ENCODE results near the gene SLC35E2B.
"Not testable (repeated sequence)": the region's sequence is repeated elsewhere in the genome, so short reads cannot be mapped to it uniquely, and the experiment has no call there.

Gene SLC35E2B

GRCh38 chr1:1677718-1678580 lies 14.6 kb downstream of the SLC35E2B start:
- H3K4me3 ChIP-seq (ENCODE audit: low read depth, low read length), result peak overlapping the region; percentile 41
- TF ChIP-seq, protein P1, sequence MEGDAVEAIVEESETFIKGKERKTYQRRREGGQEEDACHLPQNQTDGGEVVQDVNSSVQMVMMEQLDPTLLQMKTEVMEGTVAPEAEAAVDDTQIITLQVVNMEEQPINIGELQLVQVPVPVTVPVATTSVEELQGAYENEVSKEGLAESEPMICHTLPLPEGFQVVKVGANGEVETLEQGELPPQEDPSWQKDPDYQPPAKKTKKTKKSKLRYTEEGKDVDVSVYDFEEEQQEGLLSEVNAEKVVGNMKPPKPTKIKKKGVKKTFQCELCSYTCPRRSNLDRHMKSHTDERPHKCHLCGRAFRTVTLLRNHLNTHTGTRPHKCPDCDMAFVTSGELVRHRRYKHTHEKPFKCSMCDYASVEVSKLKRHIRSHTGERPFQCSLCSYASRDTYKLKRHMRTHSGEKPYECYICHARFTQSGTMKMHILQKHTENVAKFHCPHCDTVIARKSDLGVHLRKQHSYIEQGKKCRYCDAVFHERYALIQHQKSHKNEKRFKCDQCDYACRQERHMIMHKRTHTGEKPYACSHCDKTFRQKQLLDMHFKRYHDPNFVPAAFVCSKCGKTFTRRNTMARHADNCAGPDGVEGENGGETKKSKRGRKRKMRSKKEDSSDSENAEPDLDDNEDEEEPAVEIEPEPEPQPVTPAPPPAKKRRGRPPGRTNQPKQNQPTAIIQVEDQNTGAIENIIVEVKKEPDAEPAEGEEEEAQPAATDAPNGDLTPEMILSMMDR (IDR thresholded peaks at IDR 0.05; ENCODE audit: insufficient read depth, low read depth, low read length, missing control alignments), result no peak
- DNase-seq (ENCODE audit: low read depth), result peak; percentile 95

DNA sequence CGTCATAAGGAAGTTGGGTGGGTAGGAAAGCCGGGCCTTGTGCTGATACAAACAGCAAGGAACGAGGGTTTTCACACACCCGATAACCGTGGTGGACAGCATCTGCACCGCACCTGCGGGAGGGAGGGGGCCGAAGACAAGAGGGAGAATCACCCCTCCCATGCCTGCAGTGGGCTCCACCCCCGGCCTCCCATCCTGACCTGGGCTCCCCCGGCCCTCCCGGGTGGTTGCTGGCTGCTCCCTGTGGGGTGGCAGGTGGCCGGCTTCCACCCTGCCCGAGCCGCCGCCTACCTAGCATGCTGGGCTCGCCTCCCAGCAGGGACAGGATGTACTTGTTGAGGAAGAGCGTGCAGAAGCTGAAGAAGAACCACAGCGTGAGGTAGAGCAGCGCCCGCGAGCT lies 16.5 kb downstream of the SLC35E2B start:
- not testable (repeated sequence) for H3K4me3 ChIP-seq (ENCODE audit: low read depth, low read length); DNase-seq (ENCODE audit: low read depth)

DNA sequence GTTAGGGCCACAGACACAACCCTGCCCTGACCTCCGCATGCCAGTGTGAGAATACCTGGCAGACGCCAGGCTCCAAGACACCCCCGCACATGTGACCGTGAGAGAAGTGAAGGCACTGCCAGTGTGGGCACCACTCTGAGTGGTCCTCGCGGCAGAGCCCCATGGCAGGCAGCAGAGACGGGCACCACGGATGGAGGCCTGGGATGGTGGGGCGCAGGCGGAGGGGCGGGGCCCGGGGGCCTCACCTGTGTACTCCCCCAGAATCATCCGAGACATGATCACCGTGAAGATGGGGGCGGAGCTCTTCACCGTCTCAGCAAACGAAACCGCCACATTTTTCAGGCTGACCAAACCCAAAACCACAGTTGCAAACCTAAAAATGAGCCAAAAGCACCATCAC lies 17.4 kb downstream of the SLC35E2B start:
- not testable (repeated sequence) for DNase-seq (ENCODE audit: low read depth); H3K4me3 ChIP-seq (ENCODE audit: low read depth, low read length)

DNA sequence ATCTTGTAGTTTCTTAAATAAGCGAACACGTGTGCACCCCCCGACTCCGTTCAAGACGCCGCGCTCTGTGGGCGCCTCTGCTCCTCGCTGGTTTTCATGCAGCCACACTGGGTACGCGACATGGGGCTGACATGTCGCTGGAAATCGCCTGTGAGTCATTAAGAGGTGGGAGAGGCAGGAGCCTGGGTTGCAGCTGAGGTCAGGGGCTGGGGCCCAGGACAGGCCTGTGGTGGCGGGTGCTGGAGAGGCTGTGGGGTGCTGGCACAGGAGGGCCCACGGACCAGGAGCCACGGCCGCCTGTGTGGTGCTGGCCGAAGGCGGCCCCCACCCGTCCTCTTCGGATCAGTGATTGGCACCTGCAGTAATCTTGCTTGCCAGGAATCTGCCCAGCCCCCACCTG lies 17.8 kb downstream of the SLC35E2B start:
- H3K4me3 ChIP-seq (ENCODE audit: low read depth, low read length); DNase-seq (ENCODE audit: low read depth): not testable (repeated sequence)

GRCh38 chr1:1672181-1672965 lies 20.2 kb downstream of the SLC35E2B start:
- DNase-seq (ENCODE audit: low read depth), result no peak
- TF ChIP-seq, protein P1 (IDR thresholded peaks at IDR 0.05; ENCODE audit: insufficient read depth, low read depth, low read length, missing control alignments), result no peak
- H3K4me3 ChIP-seq (ENCODE audit: low read depth, low read length), result no peak overlapping the region

- TF ChIP-seq, protein P1 (IDR thresholded peaks at IDR 0.05; ENCODE audit: insufficient read depth, low read depth, low read length, missing control alignments), result no peak
- DNase-seq (ENCODE audit: low read depth), result no peak
- H3K4me3 ChIP-seq (ENCODE audit: low read depth, low read length), result no peak overlapping the region
Observed at GRCh38 chr1:1671365-1672119, 21.1 kb downstream of the SLC35E2B start.

GRCh38 chr1:1670866-1671265 lies 21.7 kb downstream of the SLC35E2B start:
- DNase-seq (ENCODE audit: low read depth), result no peak
- TF ChIP-seq, protein P1 (IDR thresholded peaks at IDR 0.05; ENCODE audit: insufficient read depth, low read depth, low read length, missing control alignments), result no peak
- H3K4me3 ChIP-seq (ENCODE audit: low read depth, low read length), result no peak overlapping the region
